SW 1271 (cell line): ENCODE results near the gene RAC2.
A peak's percentile ranks its signal among the peaks of the same experiment; 100 is the strongest.

Experiments used
- DNase-seq, 2 experiments: peaks; one replicate each; lab custom pipeline; 2025; lab: John Stamatoyannopoulos, UW

The RAC2 gene

DNA sequence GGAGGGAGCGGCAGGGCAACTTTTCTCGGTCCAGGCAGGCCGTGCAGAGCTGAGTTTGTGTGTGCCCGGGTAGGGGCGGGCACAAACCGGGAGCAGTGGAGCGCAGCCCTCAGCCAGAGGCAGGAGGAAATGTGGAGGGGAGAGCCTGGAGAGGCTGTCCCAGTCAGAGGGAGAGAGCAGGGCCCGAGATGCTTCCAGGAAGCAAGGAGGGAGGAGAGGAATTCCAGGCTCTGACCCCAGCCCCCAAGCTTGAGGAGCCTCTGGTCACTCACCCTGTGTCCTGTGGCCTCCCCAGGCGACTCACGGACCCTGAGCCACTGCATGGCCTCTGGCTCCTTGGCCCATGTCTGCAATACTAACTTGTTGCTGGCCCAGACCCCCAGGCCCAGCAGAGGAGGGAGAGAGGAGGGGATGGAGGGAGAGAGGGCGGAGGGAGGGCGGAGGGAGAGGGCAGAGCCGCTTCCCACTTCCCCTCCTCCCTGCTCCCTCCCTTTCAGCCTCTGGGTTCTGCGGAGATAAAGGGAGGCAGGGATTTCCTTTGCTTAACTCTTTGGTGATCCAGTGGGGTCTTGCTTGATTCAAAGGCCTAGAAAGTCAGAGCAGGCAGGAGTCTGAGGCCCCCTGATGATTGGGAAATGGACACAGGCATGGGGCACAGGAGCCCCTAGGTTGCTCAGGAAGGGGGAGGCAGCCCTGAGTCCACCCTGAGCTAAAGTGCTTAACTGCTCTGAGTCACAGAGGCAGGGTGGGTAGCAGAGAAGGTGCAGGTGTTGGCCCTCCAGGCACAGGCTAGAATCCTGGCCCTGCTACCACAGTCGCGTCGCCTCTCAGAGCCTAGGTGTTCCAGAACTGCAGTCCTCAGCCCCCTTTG lies 55.9 kb downstream of the RAC2 start, which contains the start of gene C1QTNF6:
Gene C1QTNF6, minus strand, starts transcription at position 357 of the 871 bp plus-strand sequence. Its CDS starts 34 bp downstream, at position 323.
- peak in 1 of 2 experiments; percentile 43 for DNase-seq

DNA sequence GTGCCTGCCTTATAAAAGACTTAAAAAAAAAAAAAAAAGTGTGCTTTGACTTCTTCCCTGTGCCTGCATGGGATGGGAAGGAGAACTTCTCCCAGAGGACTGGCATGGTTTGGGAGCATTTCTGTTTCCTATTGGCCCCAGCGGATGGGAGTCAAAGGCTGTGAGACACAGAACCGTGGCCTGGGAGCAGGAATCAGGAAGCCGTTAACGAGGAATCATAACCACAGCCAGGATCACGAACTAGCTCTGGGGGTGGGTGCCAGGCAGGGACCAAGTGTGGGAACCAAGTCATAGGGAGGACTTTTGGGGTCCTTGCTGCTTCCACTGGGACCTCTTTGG lies 56.5 kb downstream of the RAC2 start:
- DNase-seq: no peak

DNA sequence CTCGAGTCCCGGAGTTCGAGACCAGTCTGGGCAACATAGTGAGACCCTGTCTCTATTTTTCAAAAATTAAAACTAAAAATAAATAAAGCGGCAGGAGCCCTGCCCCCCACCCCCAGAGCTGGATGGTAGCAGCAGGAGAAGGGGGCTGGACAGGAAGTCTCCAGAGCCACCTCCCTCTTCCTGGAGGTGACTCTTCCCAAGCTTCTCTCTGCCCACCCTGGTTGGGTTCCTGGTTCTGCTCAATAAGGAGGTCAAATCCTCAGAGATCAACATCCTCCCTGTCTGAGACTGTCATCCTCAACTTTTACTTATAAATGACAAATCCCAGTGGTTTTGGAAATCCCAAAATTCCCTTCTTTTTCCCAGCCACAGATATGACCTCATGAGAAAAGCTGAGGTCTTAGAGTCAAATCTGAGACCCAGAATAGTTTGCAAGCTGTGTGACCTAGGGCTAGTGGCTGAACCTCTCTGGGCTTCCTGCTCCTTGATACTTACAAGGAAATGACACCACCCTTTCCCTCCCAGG lies 57.0 kb downstream of the RAC2 start:
- DNase-seq: peak in 1 of 2 experiments; percentile 31

DNA sequence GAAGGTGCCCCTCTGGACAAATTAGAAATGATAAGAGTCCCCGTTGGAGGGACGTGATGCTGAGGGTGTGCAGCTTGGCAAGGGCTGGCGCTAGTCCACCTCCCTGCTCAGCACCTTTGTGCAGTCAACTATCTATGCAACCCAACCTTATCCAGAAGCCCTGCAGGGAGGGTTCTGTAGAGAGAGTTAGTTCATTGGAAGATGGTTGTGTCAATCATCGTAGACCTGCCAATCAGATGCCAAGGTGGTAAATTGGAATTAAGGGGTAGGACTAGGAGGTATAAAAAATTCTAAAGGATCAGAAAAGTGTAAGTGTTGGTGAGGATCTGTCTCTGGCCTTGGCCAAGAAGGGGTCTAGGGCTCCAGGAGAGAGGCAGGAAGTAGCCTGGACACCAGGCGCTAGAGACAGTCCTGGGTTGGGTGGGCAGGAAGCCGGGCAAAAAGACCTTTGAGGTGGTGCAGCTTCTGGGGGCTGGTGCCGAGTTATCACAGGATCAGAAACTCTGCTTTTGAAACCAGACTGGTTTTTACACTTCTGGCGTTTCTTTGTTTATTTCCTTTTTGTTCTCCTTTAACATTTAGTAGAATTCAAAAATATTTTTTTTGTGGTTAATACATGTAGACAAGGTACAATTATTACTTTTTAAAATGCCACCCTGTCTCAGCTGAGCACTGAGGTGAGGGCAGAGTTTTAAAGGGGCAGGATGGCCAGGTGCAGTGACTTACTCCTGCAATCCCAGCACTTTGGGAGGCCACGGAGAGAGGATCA lies 57.7 kb downstream of the RAC2 start:
- peak; percentile 50 to 60 for DNase-seq

DNA sequence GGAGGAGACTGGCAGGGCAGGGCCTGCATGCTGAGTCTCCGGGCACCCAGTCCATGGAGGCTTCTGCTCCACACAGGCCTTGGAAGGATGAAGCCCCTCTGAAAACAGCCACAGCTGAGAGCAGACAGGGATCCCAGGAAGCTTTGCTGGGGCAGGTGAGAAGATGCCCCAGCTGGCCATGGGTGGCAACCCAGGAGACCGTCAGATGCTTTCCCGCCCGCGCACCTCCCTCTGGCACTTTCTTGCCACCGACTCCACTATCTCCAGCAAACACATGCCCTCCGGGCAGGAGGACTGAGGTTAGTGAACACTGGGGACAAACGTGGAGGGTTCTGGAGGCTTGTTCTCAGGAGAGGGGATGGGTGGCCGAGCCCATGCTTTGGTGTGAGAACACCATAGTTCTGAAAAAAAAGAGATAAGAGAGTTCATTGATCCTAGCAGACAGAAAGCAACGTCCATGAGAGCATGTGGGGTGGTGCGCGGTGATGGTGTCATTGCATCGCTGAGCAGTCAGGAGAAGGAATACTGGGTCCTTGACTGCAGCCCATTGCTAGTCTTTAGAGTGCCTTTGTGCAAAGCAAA lies 58.3 kb downstream of the RAC2 start:
- DNase-seq: no peak

DNA sequence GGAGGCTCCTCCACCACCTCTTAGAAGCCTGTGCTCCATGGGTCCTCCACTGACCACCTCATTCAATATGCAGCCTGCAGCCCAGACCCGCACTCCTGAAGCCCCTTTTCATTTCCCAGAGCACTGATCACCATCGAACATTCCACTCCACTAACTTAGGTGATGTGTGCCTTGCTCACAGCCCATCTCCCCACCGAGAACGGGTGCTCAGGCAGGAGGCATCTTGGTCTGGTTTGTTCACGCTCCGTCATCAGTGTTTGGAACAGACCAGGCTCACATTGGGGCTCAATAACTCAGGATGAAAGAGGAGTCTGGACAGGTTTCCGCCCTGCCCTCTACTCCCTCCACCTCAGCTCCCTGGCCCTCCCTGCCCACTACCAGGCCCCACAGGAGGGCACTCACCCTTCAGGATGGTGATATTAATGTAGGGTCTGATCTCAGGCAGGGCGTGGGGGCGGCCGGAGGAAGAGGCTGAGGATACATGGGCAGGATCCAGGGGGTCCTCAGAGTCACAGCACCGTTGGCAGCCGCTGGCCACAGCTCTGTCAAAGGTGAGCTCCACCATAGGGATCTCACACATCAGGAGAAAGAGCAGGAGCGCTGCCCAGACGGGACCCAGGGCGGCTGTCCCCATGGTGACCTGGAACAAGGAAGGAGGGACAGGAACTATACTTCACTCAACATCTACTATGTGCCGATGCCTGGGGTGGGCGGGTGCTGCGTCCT lies 59.1 kb downstream of the RAC2 start:
- DNase-seq: no peak

DNA sequence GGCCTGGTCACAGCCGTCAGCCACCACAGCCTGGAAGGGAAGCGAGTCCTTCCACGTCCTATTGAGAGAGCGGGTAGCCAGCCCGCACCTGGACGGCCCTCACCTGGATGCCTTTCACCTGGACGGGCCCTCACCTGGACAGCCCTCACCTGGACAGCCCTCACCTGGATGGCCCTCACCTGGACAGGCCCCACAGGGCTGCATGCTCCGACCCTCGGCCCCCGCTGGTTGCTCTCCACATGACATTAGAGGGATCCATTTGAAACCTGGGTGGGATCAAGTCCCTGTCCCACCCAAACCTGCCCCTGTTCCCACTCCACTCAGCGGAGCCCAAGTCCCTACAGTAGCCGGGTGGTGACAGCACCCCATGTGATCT lies 59.7 kb downstream of the RAC2 start:
- DNase-seq: no peak

DNA sequence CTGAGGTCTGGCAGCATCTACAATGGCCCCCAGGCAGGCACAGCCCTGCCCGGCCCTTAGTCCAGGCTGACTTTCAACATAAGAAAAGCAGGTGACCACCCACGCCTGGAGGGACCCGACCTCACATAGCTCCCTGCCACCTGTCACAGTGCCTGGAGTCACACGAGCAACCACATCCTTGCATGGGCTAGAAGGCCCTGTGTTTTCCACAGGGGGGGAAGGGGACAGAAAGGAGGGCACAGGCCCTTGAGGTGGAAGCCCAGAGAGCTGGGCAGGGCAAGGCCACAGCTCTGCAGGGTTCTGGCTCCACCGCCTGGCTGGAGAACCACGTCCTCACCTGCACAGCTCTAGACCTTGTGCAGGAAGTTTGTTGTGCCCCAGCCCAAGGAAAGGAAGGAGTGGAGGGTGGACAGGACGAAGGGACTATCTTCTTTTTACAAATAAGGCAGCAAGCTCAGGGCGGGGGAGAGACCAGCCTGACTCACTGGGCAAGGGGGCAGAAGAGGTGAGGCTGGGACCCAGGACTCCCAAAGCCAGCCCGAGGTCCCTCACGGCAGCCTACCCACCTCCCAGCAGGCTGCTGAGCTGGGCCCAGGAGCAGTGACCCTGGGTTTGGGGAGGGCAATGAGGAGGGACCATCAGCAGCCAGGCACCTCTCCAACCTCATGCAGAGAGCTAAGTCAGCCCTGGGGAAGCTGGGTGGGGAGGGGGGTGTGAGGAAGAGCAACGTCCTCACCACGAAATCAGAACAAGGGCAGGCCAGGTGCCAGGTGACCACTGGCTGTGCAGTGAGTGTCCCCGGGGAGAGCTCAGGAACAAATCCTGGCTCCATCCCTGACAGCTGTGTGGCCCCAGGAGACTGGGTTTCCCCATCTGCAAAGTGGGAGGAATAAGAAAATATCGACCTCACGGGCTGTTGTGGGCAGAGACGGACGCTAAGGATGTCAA lies 60.4 kb downstream of the RAC2 start:
- DNase-seq: no peak

DNA sequence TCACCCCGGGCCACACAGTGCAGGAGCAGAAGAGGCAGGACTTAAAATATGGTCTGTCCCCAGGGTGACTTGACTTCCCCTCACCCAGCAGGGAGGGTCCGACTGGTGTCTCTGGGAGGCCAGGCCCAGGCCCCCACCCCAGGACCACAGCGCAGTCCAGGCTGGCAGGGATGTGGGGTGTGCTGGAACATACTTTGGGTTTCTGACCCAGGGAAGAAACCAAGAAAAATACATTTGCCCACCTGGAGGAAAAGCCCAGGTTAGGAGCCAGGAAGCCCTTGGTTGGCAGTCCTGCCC lies 61.2 kb downstream of the RAC2 start:
- no peak for DNase-seq

DNA sequence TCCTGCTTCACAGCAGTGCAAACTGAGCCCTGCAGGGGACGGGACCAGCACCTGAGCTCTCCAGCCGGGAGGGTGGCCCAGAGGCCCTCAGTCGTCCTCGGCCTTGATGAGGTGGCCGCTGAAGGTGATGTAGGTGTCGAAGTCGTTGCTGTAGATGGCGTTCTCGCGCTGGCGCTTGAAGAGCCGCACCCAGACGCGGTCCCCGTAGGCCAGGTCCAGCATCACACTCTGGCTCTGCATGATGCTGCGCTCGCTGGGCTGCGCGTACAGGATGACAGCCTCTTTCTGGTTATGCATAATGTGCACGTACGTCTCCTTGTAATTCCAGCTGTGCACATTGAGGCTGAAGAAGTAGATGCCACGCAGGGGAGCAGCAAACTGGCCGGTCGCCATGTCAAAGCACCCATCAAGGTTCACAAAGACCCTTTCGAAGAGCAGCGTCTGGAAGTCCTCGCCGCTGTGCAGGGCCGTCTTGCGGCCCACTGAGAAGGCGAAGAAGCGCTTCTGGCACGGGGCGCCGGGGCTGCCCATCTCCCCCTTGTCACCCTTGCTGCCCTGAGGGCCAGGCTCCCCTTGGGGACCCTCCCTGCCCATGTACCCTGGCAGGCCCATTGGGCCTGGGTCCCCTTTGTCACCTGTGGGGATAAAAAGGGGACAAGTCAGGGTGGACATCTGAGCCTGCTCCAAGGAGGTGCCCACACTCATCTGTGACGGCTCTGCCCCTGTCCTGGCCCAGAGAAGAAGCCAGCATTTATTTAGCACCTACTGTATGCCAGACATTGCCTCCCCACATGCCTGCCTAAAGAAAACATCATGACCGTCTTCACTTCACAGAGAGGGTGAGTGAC lies 61.7 kb downstream of the RAC2 start:
- DNase-seq: no peak

DNA sequence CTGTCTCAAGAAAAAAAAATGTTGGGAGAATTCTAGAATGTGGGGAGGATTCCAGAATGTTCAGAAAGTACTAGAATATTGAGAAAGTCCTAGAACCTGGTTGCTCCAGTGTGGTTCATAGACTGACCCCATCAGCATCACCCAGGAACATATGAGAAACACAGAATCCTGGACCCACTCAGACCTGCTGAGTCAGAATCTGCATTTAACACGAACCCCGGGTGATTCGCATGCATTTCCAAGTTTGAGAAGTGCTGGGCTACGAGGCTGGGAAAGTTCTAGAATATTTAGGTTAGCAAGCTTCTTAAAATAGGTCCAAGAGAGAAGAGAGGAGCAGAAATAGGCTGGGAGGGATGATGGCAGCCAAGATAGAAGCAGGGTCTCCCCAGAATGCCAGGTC lies 62.4 kb downstream of the RAC2 start:
- DNase-seq: no peak

DNA sequence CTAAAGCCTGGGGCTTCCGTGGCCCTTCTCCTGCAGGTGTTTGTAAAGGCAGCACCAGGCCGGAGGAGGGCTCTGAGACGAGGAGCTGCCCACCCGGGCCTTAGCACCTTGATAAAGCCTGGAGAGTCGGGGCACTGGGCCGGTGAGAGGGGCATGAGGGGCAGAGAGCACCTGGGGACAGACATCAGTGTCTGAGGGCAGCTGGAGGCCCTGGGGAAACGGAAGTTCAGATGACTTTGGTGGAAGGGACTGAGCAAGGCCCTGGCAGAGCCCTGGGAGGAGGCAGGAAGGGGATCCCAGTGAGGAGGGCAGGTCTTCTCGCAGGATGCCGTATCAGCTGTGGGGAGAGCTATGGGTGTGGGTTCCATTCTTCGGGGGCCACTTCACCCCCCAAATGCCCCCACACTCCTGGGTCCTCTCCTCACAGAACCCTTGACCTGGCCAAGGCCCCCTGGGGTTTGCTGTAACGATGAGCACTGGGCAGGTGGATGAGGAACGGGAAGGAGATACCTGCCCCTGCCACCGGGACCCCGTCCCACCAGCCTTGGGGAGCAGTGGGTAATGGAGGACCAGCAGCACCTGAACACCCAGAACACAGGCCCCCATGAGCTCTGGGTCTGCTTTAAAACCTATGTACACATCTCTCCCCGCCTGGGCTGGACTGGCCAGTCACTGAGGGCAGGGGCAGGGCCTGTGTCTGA lies 63.4 kb downstream of the RAC2 start:
- DNase-seq: no peak

DNA sequence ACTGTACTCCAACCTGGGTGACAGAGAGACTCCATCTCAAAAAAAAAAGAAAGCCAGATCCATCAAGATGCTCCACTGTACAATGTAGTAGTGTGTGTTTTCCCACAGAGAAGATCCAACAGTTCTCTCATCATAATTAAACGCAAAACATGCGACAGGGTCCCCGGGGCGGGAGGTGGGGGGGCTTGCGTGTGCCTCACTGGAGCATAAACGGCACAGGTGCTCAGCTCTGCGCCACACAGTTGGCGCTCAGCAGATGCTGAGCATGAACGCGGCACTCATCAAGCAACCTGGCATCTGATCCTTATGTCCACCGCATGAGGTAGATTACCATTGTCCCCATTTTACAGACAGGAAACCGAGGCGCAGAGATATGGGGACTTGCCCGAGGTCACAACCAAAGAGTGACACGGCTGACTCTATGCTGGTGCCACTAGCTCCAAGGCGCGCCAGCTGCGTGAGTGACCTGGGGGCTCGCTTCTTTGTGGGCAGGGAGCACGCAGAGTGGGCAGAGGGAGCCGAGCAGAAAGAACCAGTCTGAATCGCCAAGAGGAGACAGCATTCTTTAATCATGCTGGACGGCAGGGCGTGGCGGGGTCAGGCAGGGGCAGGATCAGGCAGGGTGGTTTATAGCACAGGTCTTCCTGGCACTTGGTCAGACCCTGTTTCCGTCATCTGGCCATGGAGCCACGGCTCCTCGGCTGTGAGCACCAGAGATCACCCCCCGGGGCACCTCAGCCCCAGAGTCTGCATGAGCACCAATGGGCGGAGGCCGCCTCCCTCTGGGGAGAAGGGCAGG lies 64.2 kb downstream of the RAC2 start:
- DNase-seq: no peak

DNA sequence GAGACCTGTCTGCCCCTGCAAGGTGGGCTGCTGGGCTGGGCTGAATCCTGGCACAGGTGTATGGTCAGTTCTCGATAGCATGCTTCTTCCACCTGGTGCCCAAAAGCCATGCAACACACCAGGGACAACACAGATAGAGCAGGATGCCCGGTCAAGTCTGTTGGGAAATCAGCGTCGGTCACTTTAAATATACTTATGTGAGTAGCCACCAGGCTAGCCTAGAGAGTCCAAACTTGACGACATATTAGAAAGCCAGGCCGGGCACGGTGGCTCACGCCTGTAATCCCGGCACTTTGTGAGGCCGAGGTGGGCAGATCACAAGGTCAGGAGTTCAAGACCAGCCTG lies 65.0 kb downstream of the RAC2 start:
- DNase-seq: no peak

DNA sequence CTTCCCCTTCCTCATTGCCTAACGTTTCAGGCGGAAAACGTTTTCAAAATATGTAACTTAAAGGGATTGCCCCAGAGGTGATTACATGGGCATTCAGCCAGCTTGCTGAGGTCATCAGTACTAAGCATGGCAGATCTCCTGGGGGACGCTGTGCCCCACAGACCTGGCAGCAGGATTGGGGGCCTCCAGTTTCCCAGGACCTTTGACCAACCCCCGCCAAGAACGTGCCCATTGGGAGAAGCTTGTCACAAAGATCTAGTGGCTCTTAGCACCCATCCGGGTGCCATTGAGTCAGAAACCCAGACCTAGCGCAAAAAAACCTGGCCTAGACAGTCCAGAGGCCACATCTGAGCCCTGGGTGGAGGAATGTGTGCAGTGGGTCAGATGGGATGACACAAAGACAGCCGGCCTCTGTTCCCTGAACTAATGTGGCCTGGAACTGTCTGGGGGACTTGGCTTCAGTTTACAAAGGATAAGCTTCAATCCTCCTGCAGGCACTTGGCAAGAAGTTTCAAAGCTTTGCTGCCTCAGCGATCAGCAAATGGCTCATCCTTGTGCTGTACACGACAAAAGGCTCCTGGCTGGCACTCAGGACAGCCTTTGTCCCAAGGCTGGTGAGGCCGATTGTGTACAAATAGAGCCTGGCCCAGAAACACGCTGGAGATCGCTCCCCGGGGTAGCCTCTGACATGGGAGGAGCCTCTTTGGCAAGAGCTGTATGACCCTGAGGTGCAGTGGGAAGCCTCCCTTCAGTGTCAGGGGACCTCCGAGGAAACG lies 65.5 kb downstream of the RAC2 start:
- DNase-seq: no peak

DNA sequence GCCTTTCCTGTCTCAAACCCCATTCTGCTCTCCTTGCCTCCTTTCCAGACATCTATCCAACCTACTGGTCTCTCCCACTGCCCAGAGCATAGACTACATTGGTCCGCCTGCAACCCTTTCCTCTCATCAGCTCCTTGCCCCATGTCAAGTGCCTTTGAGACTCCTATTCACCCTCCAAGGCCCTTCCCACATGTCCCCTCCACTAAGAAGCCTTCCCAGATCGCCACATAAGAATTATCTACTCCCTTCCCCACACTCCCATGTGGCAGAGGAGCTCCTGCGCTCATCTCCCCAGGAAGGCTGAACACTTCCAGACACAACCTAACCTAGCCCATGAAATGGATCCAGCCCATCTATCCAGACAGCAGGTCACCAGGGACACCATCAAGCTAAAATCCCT lies 66.3 kb downstream of the RAC2 start:
- no peak for DNase-seq

DNA sequence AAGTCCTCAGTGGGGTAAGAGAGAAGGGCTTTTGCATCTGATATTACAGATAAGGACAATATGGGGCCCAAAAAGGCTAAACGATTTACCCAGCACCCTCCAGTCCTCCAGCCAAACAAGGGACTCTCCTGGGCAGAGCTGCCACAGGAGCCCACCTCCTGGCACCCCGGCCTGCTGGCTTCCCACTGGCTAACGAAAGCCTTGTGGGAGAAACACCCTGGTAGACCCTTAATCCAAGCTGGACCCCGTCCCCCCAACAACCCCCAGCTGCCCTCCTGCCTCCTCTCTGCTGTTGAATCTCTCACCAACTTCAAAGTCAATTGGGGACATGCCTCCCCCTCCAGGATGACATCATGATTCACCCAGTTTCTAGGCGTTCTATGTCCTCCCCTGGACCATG lies 66.8 kb downstream of the RAC2 start:
- no peak for DNase-seq

DNA sequence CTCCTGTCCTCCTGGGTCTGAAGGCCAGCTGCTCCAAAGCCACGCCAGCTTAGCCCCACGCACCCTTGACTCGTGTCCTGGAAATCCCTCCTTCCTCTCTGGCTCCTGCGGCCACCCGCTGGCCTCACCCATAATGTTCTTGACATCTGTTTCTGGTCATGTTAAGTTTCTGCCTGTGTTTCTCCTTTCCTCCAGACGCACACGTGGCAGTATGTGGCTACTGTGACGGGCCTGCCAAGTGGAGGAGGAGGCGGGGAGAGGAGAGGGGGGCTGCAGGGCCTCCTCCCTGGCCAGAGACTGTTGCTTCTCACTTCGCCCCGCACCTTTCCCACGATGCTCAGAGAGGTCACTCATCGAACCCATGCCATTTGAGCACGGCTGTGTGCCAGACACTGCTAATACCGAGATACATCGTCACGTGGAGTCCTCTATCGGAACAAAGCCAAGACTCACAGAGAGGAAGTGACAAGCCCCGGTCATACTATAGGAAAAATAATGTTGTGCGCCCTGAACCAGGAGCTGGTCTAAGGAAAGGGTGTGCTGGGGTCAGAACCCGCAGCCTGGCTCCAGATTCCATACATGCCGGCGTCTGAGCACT lies 67.5 kb downstream of the RAC2 start:
- DNase-seq: no peak
